Measurements from ENCODE around the gene BCL7B.

DNA sequence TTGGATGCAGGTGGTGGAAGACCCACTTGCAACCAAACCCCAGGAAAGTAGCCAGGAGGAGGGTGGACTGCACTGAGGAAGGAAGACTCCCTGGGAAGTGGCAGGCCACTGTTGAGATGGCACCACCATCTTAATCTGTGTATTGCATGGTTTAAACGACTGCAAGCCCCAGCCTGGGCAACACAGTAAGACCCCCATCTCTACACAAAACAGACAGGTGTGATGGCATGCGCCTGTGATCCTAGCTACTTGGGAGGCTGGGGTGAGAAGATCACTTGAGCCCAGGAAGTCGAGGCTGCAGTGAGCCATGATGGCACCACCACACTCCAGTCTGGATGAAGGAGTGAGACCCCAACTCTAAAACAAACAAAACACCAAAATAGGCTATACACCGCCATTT, 9.7 kb upstream of the BCL7B start:
- TF ChIP-seq, protein P1, sequence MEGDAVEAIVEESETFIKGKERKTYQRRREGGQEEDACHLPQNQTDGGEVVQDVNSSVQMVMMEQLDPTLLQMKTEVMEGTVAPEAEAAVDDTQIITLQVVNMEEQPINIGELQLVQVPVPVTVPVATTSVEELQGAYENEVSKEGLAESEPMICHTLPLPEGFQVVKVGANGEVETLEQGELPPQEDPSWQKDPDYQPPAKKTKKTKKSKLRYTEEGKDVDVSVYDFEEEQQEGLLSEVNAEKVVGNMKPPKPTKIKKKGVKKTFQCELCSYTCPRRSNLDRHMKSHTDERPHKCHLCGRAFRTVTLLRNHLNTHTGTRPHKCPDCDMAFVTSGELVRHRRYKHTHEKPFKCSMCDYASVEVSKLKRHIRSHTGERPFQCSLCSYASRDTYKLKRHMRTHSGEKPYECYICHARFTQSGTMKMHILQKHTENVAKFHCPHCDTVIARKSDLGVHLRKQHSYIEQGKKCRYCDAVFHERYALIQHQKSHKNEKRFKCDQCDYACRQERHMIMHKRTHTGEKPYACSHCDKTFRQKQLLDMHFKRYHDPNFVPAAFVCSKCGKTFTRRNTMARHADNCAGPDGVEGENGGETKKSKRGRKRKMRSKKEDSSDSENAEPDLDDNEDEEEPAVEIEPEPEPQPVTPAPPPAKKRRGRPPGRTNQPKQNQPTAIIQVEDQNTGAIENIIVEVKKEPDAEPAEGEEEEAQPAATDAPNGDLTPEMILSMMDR (IDR thresholded peaks at IDR 0.05): no peak
- no peak for TF ChIP-seq POLR2A (IDR thresholded peaks at IDR 0.05)
- no peak for TF ChIP-seq POLR2AphosphoS5 (IDR thresholded peaks at IDR 0.05)

All from sigmoid colon (tissue), 4 donors.